Liver (tissue), 9 donors: ENCODE measurements around the gene MPPED2. TPM values are rescaled to one million over a fixed set of nuclear protein-coding genes. Genes with fewer than 3 reads are reported as not detected.
A peak's percentile ranks its signal among the peaks of the same experiment; 100 is the strongest.

Experiments
- DNase-seq: peaks from one replicate; pipeline ENCODE4 v3.0.0-alpha.2; 2017; ENCODE audit warnings: low spot score
- H3K27ac ChIP-seq, 2 donors: one replicate each; pipeline ENCODE4 v1.7.0; 2013; ENCODE audit warnings: inconsistent platforms in 2 of 2, low read length in 2 of 2, control low read depth in 1 of 2, low read depth in 1 of 2, mild to moderate bottlenecking in 1 of 2
- H3K27me3 ChIP-seq, 4 donors: one replicate each; pipeline versions ENCODE4 v1.6.1 to v1.7.0; 2013; ENCODE audit warnings: low read length in 3 of 4, inconsistent platforms in 1 of 4, mild to moderate bottlenecking in 1 of 4, moderate library complexity in 1 of 4; ENCODE audit not compliant: control insufficient read depth in 4 of 4, insufficient read depth in 4 of 4
- H3K36me3 ChIP-seq, 4 donors: one replicate each; pipeline versions ENCODE4 v1.6.1 to v1.7.0; 2013; ENCODE audit warnings: low read length in 3 of 4, mild to moderate bottlenecking in 3 of 4, low read depth in 1 of 4, moderate library complexity in 1 of 4; ENCODE audit not compliant: control insufficient read depth in 4 of 4, insufficient read depth in 3 of 4
- H3K4me1 ChIP-seq, 4 donors: one replicate each; pipeline versions ENCODE4 v1.6.1 to v1.7.0; 2013; ENCODE audit warnings: low read length in 3 of 4, mild to moderate bottlenecking in 3 of 4, moderate library complexity in 1 of 4; ENCODE audit not compliant: control insufficient read depth in 4 of 4, insufficient read depth in 4 of 4
- H3K4me3 ChIP-seq, 3 donors: one replicate each; pipeline versions ENCODE4 v1.6.1 to v1.7.0; 2013; ENCODE audit warnings: low read length in 3 of 3, control low read depth in 1 of 3, low read depth in 1 of 3, mild to moderate bottlenecking in 1 of 3
- H3K9ac ChIP-seq, 2 donors: one replicate each; pipeline ENCODE4 v1.7.0; 2013; ENCODE audit warnings: low read length in 2 of 2, mild to moderate bottlenecking in 2 of 2, moderate library complexity in 2 of 2, control low read depth in 1 of 2, low read depth in 1 of 2
- H3K9me3 ChIP-seq, 4 donors: one replicate each; pipeline versions ENCODE4 v1.6.1 to v1.7.0; 2013; ENCODE audit warnings: low read length in 3 of 4; ENCODE audit not compliant: control insufficient read depth in 4 of 4
- ATF3 ChIP-seq: IDR thresholded peaks from 2 replicates; pipeline ENCODE4 v1.6.1; 2016; ENCODE audit warnings: antibody characterized with exemption
- CTCF ChIP-seq: fragments of 150-350 bp; IDR thresholded peaks from 2 replicates; pipeline ENCODE4 v1.5.1; 2017; ENCODE audit warnings: improper control_type of control experiment, low read depth, low read length; ENCODE audit not compliant: missing input control
- EGR1 ChIP-seq, 2 donors: IDR thresholded peaks; 2 replicates each; pipeline ENCODE4 v1.6.1; 2016 to 2018; ENCODE audit warnings: antibody characterized with exemption in 2 of 2, low read depth in 2 of 2
- FOXA1 ChIP-seq: IDR thresholded peaks from 2 replicates; pipeline ENCODE4 v1.6.1; 2016; ENCODE audit warnings: antibody characterized with exemption
- FOXA2 ChIP-seq: IDR thresholded peaks from 2 replicates; pipeline ENCODE4 v1.6.1; 2016; ENCODE audit warnings: antibody characterized with exemption
- GABPA ChIP-seq, 2 donors: IDR thresholded peaks in 1 of 2; conservative IDR thresholded peaks in 1 of 2; 2 replicates each; pipeline ENCODE4 v1.6.1; 2016; ENCODE audit warnings: antibody characterized with exemption in 2 of 2, mild to moderate bottlenecking in 1 of 2, moderate library complexity in 1 of 2
- HNF4A ChIP-seq, 2 donors: conservative IDR thresholded peaks; 2 replicates each; pipeline ENCODE4 v1.6.1; 2016; ENCODE audit warnings: antibody characterized with exemption in 2 of 2, mild to moderate bottlenecking in 2 of 2
- HNF4G ChIP-seq: IDR thresholded peaks from 2 replicates; pipeline ENCODE4 v1.6.1; 2016; ENCODE audit warnings: antibody characterized with exemption
- JUND ChIP-seq, 2 donors: IDR thresholded peaks; 2 replicates each; pipeline ENCODE4 v1.6.1; 2016; ENCODE audit warnings: antibody characterized with exemption in 2 of 2
- MAX ChIP-seq: IDR thresholded peaks from 2 replicates; pipeline ENCODE4 v1.6.1; 2016; ENCODE audit warnings: antibody characterized with exemption
- NR2F2 ChIP-seq: IDR thresholded peaks from 2 replicates; pipeline ENCODE4 v1.6.1; 2016; ENCODE audit warnings: antibody characterized with exemption
- RAD21 ChIP-seq, 2 donors: IDR thresholded peaks; 2 replicates each; pipeline ENCODE4 v1.6.1; 2016; ENCODE audit warnings: antibody characterized with exemption in 2 of 2, mild to moderate bottlenecking in 2 of 2
- REST ChIP-seq: IDR thresholded peaks from 2 replicates; pipeline ENCODE4 v1.6.1; 2016; ENCODE audit warnings: antibody characterized with exemption, mild to moderate bottlenecking
- RXRA ChIP-seq, 2 donors: IDR thresholded peaks; 2 replicates each; pipeline ENCODE4 v1.6.1; 2017 to 2018; ENCODE audit warnings: antibody characterized with exemption in 2 of 2, mild to moderate bottlenecking in 1 of 2
- SP1 ChIP-seq: IDR thresholded peaks from 2 replicates; pipeline ENCODE4 v1.6.1; 2018; ENCODE audit warnings: antibody characterized with exemption, mild to moderate bottlenecking
- TAF1 ChIP-seq: conservative IDR thresholded peaks from 2 replicates; pipeline ENCODE4 v1.6.1; 2016; ENCODE audit warnings: antibody characterized with exemption, mild to moderate bottlenecking
- YY1 ChIP-seq: IDR thresholded peaks from 2 replicates; pipeline ENCODE4 v1.6.1; 2016; ENCODE audit warnings: antibody characterized with exemption, mild to moderate bottlenecking
- WGBS: extraction: QIAGEN DNeasy Blood & Tissue Kit; methylation state at CpG from one replicate; pipeline ENCODE4 v1.1.7; 2013; 5-methylcytosine and 5-hydroxymethylcytosine counted together
- polyA plus RNA-seq, 2 donors: library from polyadenylated mRNA; stranded (reverse) in 1 of 2; unstranded in 1 of 2; fragments of 200-250 nt in 1 of 2; fragments of >200 nt in 1 of 2; fragmentation: Nextera tagmentation in 1 of 2; extraction: Ambion mirVana in 1 of 2; gene quantifications; one replicate each; pipeline versions ENCODE4 v1.2.1 to v1.2.3, GENCODE V29; 2013 to 2015
- total RNA-seq, 2 donors: library from RNA; depleted of rRNA; stranded (reverse); fragments of >200 nt; gene quantifications; one replicate each; pipeline ENCODE4 v1.2.3, GENCODE V29; 2014
- donor health status: healthy.
- donor health status: healthy.
- donor health status: healthy.
- donor health status: healthy.
- donor health status: healthy.

MPPED2 gene
- total and polyA plus RNA-seq, 4 donors: 0.22 to 1.6 (median 0.47) TPM

- no peak overlapping the region for H3K27ac ChIP-seq
- WGBS: 75% methylated on average over 8 of the region's 8 CpGs
Observed at GRCh38 chr11:30594646-30595411, 8.7 kb upstream of the MPPED2 start.

DNA sequence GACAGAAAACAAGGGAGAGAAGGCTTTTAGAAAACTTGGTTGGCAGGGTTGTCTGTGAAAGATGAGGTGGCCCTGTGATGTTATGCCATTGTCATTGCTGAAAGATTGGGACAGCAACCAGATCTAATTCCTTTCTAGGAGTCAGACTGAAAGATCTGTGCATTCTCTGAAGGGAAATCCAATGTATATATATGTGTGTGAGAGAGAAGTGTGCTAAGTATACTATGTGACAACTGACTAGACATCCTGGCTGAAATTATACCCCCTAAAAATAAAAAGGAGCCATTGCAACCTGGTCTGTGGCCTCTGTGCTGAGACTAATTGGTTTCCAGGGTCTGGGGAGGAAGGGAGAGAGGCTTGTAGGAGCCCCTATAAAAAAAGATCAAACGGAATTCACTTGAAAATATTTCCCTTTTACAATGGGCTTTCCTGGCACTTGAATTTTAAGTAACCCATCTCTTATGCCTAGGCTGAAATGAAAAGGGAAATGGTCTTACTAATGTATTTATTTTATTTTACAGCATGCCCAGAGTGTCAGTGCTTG, 1.2 kb upstream of the MPPED2 start:
- H3K4me1 ChIP-seq: peaks cover 1 to 24% (median 15%) of the 10 kb centered on the region in 4 donors
- H3K9me3 ChIP-seq: no peaks in the 10 kb centered on the region
- no peak overlapping the region for H3K4me3 ChIP-seq
- 77% methylated on average over 1 of the region's 1 CpG for WGBS
- H3K27me3 ChIP-seq: peaks cover 0 to 2% (median 0%) of the 10 kb centered on the region in 4 donors
- no peak overlapping the region for H3K27ac ChIP-seq
- no peak for DNase-seq
- H3K9ac ChIP-seq: no peak overlapping the region
- TF ChIP-seq RAD21 (IDR thresholded peaks at IDR 0.05) (no peak), MAX (no peak), GABPA (IDR thresholded peaks at IDR 0.05 in 1 of 2, conservative IDR thresholded peaks at IDR 0.05 in 1 of 2) (no peak), FOXA2 (no peak)
- H3K36me3 ChIP-seq: no peaks in the 10 kb centered on the region

More at GRCh38 chr11:30594646-30595411, 8.7 kb upstream of the MPPED2 start:
- no peak for TF ChIP-seq RAD21 (IDR thresholded peaks at IDR 0.05)
- no peak for TF ChIP-seq TAF1
- no peak for TF ChIP-seq MAX
- no peak for TF ChIP-seq RXRA (IDR thresholded peaks at IDR 0.05)
- no peak for TF ChIP-seq NR2F2
- no peak for TF ChIP-seq ATF3
- Histone ChIP-seq H3K4me3 (no peak overlapping the region), H3K36me3 (no peaks in the 10 kb centered on the region), H3K4me1 (no peaks in the 10 kb centered on the region), H3K9me3 (no peaks in the 10 kb centered on the region), H3K27me3 (no peaks in the 10 kb centered on the region), H3K9ac (no peak overlapping the region)
- no peak for DNase-seq

- H3K27ac ChIP-seq: no peak overlapping the region
- TF ChIP-seq EGR1 (IDR thresholded peaks at IDR 0.05; ENCODE audit: low read depth in 2 of 2): no peak
- TF ChIP-seq CTCF: no peak
- TF ChIP-seq JUND (IDR thresholded peaks at IDR 0.05): no peak
- no peak for TF ChIP-seq FOXA1
- no peak for TF ChIP-seq RAD21 (IDR thresholded peaks at IDR 0.05)
- no peak for TF ChIP-seq SP1
- TF ChIP-seq FOXA2: no peak
- no peak for TF ChIP-seq HNF4A (conservative IDR thresholded peaks at IDR 0.05)
- TF ChIP-seq MAX: no peak
- no peak for TF ChIP-seq YY1
- TF ChIP-seq NR2F2: no peak
- TF ChIP-seq REST: no peak
- TF ChIP-seq TAF1: no peak
- no peak for TF ChIP-seq HNF4G
- no peak for TF ChIP-seq GABPA (IDR thresholded peaks at IDR 0.05 in 1 of 2, conservative IDR thresholded peaks at IDR 0.05 in 1 of 2)
- peaks cover 1 to 24% (median 15%) of the 10 kb centered on the region in 4 donors for H3K4me1 ChIP-seq
- under 1% methylated on average over 42 of the region's 42 CpGs for whole genome bisulfite sequencing
- no peak for DNase-seq
- peak overlapping the region; percentile 42 to 81 (median 79) for H3K4me3 ChIP-seq
- H3K9ac ChIP-seq: no peak overlapping the region
- peaks cover 0 to 2% (median 0%) of the 10 kb centered on the region in 4 donors for H3K27me3 ChIP-seq
- H3K9me3 ChIP-seq: no peaks in the 10 kb centered on the region
- H3K36me3 ChIP-seq: no peaks in the 10 kb centered on the region
Observed at GRCh38 chr11:30585892-30586250, 282 bp downstream of the MPPED2 start.
